GM19463 (cell line): ENCODE data around the gene OR10AD1.
"Not testable (repeated sequence)": the region's sequence is repeated elsewhere in the genome, so short reads cannot be mapped to it uniquely, and the experiment has no call there.

Source experiments
- ATAC-seq: cut with Tn5 transposase; IDR thresholded peaks from one replicate; pipeline ENCODE4 v1.9.1; 2021; ENCODE audit warnings: mild to moderate bottlenecking, moderate library complexity; ENCODE audit not compliant: unreplicated experiment

The OR10AD1 gene

GRCh38 chr12:48163150-48163747 is 39.8 kb downstream of the OR10AD1 start:
- no peak for ATAC-seq

- ATAC-seq: no peak
Measured at GRCh38 chr12:48160807-48161206, 42.3 kb downstream of the OR10AD1 start.

GRCh38 chr12:48160046-48160445 is 43.0 kb downstream of the OR10AD1 start:
- ATAC-seq: no peak

GRCh38 chr12:48157889-48158370 is 45.2 kb downstream of the OR10AD1 start:
- no peak for ATAC-seq

- ATAC-seq: peak; percentile 84
Measured at GRCh38 chr12:48157018-48157888, 45.8 kb downstream of the OR10AD1 start, which contains the start of gene ASB8. Gene ASB8 (minus strand): TSS chr12:48157515. CDS start chr12:48153496, 4,019 bp downstream.

GRCh38 chr12:48156652-48157017 is 46.5 kb downstream of the OR10AD1 start:
- ATAC-seq: no peak

- not testable (repeated sequence) for ATAC-seq
Measured at GRCh38 chr12:48155786-48156185, 47.3 kb downstream of the OR10AD1 start.
